Upper lobe of left lung (tissue), 6 donors: ENCODE measurements around the gene CLEC16A. TPM values are rescaled to one million over a fixed set of nuclear protein-coding genes. Genes with fewer than 3 reads are reported as not detected.

Source experiments
- ATAC-seq, 2 donors: fragments of 200-7000 bp; cut with Tn5 transposase; one replicate each; pipeline ENCODE4 v1.9.1; 2022; ENCODE audit warnings: mild to moderate bottlenecking in 2 of 2, moderate library complexity in 2 of 2; ENCODE audit not compliant: low FRiP score in 2 of 2
- DNase-seq, 2 donors: peaks; one replicate each; pipeline ENCODE4 v3.0.0-alpha.2; 2019 to 2020
- H3K27ac ChIP-seq, 4 donors: fragments of 200-600 bp; sonication (generic); one replicate each; pipeline ENCODE4 v1.5.1; 2016 to 2019
- H3K27me3 ChIP-seq, 4 donors: fragments of 200-600 bp; sonication (generic); one replicate each; pipeline ENCODE4 v1.5.1; 2017 to 2019
- H3K36me3 ChIP-seq, 4 donors: fragments of 200-600 bp; sonication (generic); one replicate each; pipeline ENCODE4 v1.5.1; 2016 to 2019
- H3K4me1 ChIP-seq, 4 donors: fragments of 200-600 bp; sonication (generic); one replicate each; pipeline ENCODE4 v1.5.1; 2018 to 2019
- H3K4me3 ChIP-seq, 4 donors: fragments of 200-600 bp; sonication (generic); one replicate each; pipeline ENCODE4 v1.5.1; 2017 to 2019; ENCODE audit warnings: mild to moderate bottlenecking in 2 of 4, moderate library complexity in 1 of 4
- H3K9me3 ChIP-seq, 4 donors: fragments of 200-600 bp; sonication (generic); one replicate each; pipeline ENCODE4 v1.5.1; 2018 to 2019
- EP300 ChIP-seq, 4 donors: sonication (generic); formaldehyde crosslinking; IDR thresholded peaks; one replicate each; pipeline ENCODE4 v1.5.1; 2017; ENCODE audit warnings: antibody characterized with exemption in 4 of 4, control low read depth in 2 of 4
- POLR2A ChIP-seq, 4 donors: fragments of 450-650 bp; IDR thresholded peaks; one replicate each; pipeline ENCODE4 v1.5.1; 2016 to 2017; ENCODE audit warnings: antibody characterized with exemption in 4 of 4, mild to moderate bottlenecking in 2 of 4
- POLR2AphosphoS5 ChIP-seq, 2 donors: sonication (generic); formaldehyde crosslinking; IDR thresholded peaks; one replicate each; pipeline ENCODE4 v1.5.1; 2017; ENCODE audit warnings: antibody characterized with exemption in 2 of 2
- WGBS, 2 donors: methylation state at CpG; one replicate each; pipeline ENCODE4 v1.1.5; 2017 to 2018; 5-methylcytosine and 5-hydroxymethylcytosine counted together
- total RNA-seq, 6 donors: library from RNA; depleted of rRNA in 4 of 6; stranded (reverse); fragments of >200 nt in 4 of 6; gene quantifications; one replicate each; pipeline versions ENCODE4 v1.1.0 to v1.2.1, GENCODE V29; 2016 to 2021
- TF ChIP-seq, protein P1 (sequence below), 6 experiments: fragments of 450-650 bp in 4 of 6; fragments of 200-600 bp in 2 of 6; sonication (generic) in 2 of 6; IDR thresholded peaks; one replicate each; pipeline ENCODE4 v1.5.1; 2016 to 2019; ENCODE audit warnings: antibody characterized with exemption in 6 of 6
- donor health status: DM: no; HTN: no; CAD: no; lungs with moderate emphysema.
- donor health status: DM: no; HTN: yes; CAD: no; lungs with severe emphysema.

Gene CLEC16A
- total RNA-seq, 6 donors from 2014 or later, result 33.3 to 85.9 (median 46.4) TPM

DNA sequence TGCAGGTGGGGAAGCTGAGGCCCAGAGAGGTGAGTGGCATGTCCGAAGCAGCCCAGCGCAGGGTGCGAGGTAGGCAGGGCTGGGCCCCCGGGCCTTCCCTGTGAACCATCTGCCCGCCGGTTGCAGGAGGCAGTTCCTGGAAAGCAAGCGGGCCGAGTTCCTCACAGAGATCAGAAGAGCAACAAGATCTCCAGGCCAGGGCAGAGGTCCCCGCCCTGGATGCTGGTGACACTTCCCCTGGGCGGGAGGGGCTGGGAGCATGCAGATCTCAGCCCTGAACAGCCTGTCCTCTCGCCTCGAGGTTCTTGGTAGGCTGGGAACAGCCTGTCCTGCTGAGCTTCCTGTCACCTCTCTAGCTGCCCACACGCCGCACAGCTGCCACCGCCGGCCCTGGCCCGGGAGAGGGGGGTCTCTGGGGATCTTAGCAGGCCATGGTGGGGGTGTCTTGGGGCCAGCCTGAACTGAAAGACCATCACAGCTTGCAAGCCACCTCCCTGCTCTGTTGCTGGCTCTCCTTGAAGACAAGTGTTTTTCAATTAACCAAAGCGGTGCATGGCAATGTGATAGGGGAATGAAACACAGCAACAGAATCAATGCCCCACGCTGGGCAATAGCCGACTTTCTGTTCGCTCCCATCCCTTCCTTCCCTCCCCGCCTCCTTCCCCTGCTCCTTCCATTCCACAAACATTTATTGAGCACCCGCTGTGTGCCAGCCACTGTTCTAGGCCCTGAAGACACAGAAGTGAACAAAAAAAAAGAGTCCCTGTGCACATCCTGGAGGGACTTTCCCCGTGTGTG lies 279.9 kb downstream of the CLEC16A start:
- Histone ChIP-seq H3K36me3 (no peaks in the 10 kb centered on the region), H3K4me1 (peaks cover 23 to 30% (median 28%) of the 10 kb centered on the region in 4 donors), H3K27me3 (no peaks in the 10 kb centered on the region), H3K27ac (peak overlapping the region; percentile 77 to 90 (median 83)), H3K4me3 (no peak overlapping the region), H3K9me3 (no peaks in the 10 kb centered on the region)
- TF ChIP-seq EP300 (IDR thresholded peaks at IDR 0.05), result peak; percentile 95 to 100 (median 100)
- TF ChIP-seq, protein P1, sequence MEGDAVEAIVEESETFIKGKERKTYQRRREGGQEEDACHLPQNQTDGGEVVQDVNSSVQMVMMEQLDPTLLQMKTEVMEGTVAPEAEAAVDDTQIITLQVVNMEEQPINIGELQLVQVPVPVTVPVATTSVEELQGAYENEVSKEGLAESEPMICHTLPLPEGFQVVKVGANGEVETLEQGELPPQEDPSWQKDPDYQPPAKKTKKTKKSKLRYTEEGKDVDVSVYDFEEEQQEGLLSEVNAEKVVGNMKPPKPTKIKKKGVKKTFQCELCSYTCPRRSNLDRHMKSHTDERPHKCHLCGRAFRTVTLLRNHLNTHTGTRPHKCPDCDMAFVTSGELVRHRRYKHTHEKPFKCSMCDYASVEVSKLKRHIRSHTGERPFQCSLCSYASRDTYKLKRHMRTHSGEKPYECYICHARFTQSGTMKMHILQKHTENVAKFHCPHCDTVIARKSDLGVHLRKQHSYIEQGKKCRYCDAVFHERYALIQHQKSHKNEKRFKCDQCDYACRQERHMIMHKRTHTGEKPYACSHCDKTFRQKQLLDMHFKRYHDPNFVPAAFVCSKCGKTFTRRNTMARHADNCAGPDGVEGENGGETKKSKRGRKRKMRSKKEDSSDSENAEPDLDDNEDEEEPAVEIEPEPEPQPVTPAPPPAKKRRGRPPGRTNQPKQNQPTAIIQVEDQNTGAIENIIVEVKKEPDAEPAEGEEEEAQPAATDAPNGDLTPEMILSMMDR (IDR thresholded peaks at IDR 0.05), result peak in 1 of 6 experiments; percentile 11
- TF ChIP-seq POLR2A (IDR thresholded peaks at IDR 0.05), result peak in 1 of 4 donors; percentile 62
- TF ChIP-seq POLR2AphosphoS5 (IDR thresholded peaks at IDR 0.05), result peak; percentile 96 to 98
- ATAC-seq, result peak; percentile 89 to 91
- peak; percentile 90 to 94 for DNase-seq
- WGBS, 2 donors, result 41 to 45% methylated on average over 15 to 24 of the region's 24 CpGs

DNA sequence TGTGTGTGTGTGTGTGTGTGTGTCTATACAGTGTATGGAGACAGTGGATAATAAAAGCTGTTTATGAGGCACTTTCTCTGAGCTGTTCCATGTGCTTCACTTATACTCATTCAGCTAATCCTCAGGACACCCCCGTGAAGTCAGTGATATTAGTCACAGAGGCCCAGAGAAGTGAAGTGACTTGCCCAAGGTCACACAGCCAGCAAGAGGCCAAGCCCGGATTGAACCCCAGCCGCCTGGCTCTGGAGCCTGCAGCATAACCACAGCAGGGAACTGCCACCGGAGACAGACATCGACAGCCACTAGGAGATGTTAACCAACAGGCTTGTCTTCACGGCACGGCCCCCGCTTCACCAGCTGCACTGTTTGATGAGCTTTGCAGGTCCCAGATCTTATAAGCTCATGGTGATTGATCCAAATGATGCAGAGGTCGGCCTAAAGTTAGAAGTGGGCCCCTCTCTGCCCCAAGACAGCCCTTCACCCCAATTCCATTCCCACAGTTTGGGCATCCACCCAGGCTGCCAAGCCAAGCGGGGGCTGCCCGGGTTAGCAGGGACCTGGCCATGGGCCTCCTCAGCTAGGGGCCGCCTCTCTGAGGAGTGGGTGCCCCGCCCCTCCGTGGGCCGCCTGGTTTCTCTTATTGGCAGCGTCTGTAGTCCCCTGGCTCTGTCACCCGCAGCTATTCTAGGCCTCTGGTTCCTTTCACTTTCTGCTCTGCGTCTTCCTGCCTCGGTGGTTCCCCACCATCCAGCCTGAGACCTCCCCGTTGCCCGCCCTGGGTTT lies 280.7 kb downstream of the CLEC16A start:
- Histone ChIP-seq H3K27ac (peak overlapping the region; percentile 77 to 90 (median 83)), H3K4me3 (peak overlapping the region in 1 of 4 donors; percentile 33), H3K4me1 (peaks cover 23 to 30% (median 28%) of the 10 kb centered on the region in 4 donors), H3K27me3 (no peaks in the 10 kb centered on the region), H3K36me3 (no peaks in the 10 kb centered on the region), H3K9me3 (no peaks in the 10 kb centered on the region)
- ATAC-seq (peak; percentile 19 to 48), DNase-seq (peak in 1 of 2 donors; percentile 86)
- WGBS, 2 donors, result 63 to 82% methylated on average over 8 to 20 of the region's 21 CpGs
- TF ChIP-seq POLR2AphosphoS5 (IDR thresholded peaks at IDR 0.05) (peak in 1 of 2 donors; percentile 6), EP300 (IDR thresholded peaks at IDR 0.05) (no peak), POLR2A (IDR thresholded peaks at IDR 0.05) (peak in 1 of 4 donors; percentile 48)

DNA sequence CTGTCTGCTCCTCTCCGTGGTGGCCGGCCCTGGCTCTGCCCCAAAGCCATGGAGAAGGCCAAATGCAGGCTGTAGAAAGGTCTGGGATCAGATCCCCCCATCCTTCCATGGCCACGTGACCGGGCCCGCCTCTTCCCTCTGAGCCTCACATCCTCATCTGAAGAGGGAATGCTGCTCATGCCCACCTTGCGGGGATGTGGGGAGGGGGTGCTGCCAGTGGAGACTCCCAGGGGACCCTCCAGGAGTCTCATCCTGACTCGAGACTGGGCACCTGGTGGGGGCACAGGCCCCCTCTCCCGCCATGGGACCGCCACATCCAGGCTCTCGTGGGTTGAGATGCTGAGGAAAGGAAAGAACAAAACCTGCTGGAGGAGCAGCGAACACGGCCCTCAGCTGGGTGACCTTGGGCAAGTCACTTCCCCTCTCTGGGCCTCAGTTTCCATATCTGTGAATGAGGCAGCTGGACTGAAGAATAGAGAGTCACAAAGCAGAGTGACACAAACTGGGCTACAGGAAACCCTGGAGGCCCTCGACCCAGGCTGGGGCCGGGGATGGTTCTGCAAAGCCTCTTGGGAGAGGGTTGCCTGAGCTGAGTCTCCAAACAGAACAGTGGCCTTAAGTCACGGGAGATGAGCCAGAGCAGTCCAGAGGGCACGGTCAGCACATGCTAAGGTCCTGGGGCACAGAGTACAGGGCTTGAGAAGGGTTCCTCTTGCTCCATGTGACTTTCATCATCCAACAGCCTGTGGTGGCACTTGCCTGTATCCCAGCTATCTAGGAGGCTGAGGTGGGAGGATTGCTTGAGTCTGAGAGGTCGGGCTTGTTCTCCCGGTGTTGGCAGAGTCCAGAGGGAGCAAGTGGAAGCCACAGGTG lies 281.5 kb downstream of the CLEC16A start:
- peak overlapping the region in 3 of 4 donors; percentile 77 to 90 (median 85) for H3K27ac ChIP-seq
- TF ChIP-seq POLR2AphosphoS5 (IDR thresholded peaks at IDR 0.05), result no peak
- TF ChIP-seq, protein P1 (IDR thresholded peaks at IDR 0.05), result no peak
- no peak for TF ChIP-seq EP300 (IDR thresholded peaks at IDR 0.05)
- TF ChIP-seq POLR2A (IDR thresholded peaks at IDR 0.05), result no peak
- peak in 1 of 2 donors; percentile 63 for DNase-seq
- peak overlapping the region in 1 of 4 donors; percentile 33 for H3K4me3 ChIP-seq
- no peaks in the 10 kb centered on the region for H3K9me3 ChIP-seq
- WGBS, 2 donors, result 79 to 89% methylated on average over 5 to 17 of the region's 18 CpGs
- no peaks in the 10 kb centered on the region for H3K36me3 ChIP-seq
- H3K27me3 ChIP-seq, result no peaks in the 10 kb centered on the region
- H3K4me1 ChIP-seq, result peaks cover 23 to 30% (median 28%) of the 10 kb centered on the region in 4 donors
- ATAC-seq, result no peak

DNA sequence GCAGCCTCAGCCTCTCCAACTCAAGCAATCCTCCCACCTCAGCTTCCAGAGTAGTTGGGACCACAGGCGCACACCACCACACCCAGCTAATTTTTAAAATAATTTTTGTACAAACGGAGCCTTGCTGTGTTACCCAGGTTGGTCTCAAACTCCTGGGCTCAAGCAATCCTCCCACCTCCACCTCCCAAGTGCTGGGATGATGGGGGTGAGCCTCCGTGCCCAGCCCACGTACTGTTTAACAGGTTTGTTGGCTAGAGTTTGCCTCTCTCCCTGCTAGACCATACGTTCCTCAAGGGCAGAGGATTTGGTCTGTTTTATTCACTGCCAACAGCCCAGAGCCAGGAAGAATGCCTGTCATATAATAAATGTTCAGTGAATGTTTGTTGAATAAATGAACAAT lies 285.1 kb downstream of the CLEC16A start:
- Histone ChIP-seq H3K27me3 (no peaks in the 10 kb centered on the region), H3K27ac (no peak overlapping the region), H3K36me3 (no peaks in the 10 kb centered on the region), H3K9me3 (no peaks in the 10 kb centered on the region), H3K4me3 (no peak overlapping the region), H3K4me1 (peaks cover 18 to 27% (median 24%) of the 10 kb centered on the region in 4 donors)
- ATAC-seq, result no peak
- TF ChIP-seq POLR2AphosphoS5 (IDR thresholded peaks at IDR 0.05) (no peak), POLR2A (IDR thresholded peaks at IDR 0.05) (no peak), EP300 (IDR thresholded peaks at IDR 0.05) (no peak)
- TF ChIP-seq, protein P1 (IDR thresholded peaks at IDR 0.05), result no peak
- no peak for DNase-seq
- whole genome bisulfite sequencing, 2 donors, result 88 to 92% methylated on average over 5 of the region's 5 CpGs
